RWPE2 (cell line): ENCODE data around the gene SYCP2L.

ENCODE experiments used
- ATAC-seq: fragments of 200-7000 bp; cut with Tn5 transposase; 3 replicates; pipeline ENCODE4 v1.9.1; 2021; ENCODE audit warnings: low read depth
- DNase-seq: peaks from one replicate; pipeline ENCODE4 v3.0.0-alpha.2; 2020; ENCODE audit warnings: low spot score
- H3K27ac ChIP-seq: fragments of 450-650 bp; 2 replicates; pipeline ENCODE4 v1.5.1; 2017; ENCODE audit warnings: mild to moderate bottlenecking; ENCODE audit not compliant: poor library complexity, severe bottlenecking
- H3K27me3 ChIP-seq: fragments of 250-450 bp; sonication (Bioruptor Pico); 2 replicates; pipeline ENCODE4 v1.5.1; 2021; ENCODE audit warnings: mild to moderate bottlenecking, moderate library complexity; ENCODE audit not compliant: insufficient read depth, poor library complexity, severe bottlenecking
- H3K36me3 ChIP-seq: fragments of 250-450 bp; sonication (Bioruptor Pico); 2 replicates; pipeline ENCODE4 v1.5.1; 2020; ENCODE audit warnings: low read depth, mild to moderate bottlenecking, moderate library complexity
- H3K4me1 ChIP-seq: fragments of 250-450 bp; sonication (Bioruptor Pico); 2 replicates; pipeline ENCODE4 v1.5.1; 2021; ENCODE audit warnings: mild to moderate bottlenecking, moderate library complexity; ENCODE audit not compliant: insufficient read depth, poor library complexity, severe bottlenecking
- H3K4me3 ChIP-seq: fragments of 250-450 bp; sonication (Bioruptor Pico); 2 replicates; pipeline ENCODE4 v1.5.1; 2021; ENCODE audit warnings: mild to moderate bottlenecking, moderate library complexity; ENCODE audit not compliant: severe bottlenecking
- H3K9me3 ChIP-seq: fragments of 250-450 bp; sonication (Bioruptor Pico); 2 replicates; pipeline ENCODE4 v1.5.1; 2021; ENCODE audit warnings: mild to moderate bottlenecking, moderate library complexity; ENCODE audit not compliant: severe bottlenecking
- CTCF ChIP-seq: fragments of 450-650 bp; IDR thresholded peaks from one replicate; pipeline ENCODE4 v1.5.1; 2017; ENCODE audit warnings: mild to moderate bottlenecking, moderate library complexity; ENCODE audit not compliant: poor library complexity, severe bottlenecking

SYCP2L gene

DNA sequence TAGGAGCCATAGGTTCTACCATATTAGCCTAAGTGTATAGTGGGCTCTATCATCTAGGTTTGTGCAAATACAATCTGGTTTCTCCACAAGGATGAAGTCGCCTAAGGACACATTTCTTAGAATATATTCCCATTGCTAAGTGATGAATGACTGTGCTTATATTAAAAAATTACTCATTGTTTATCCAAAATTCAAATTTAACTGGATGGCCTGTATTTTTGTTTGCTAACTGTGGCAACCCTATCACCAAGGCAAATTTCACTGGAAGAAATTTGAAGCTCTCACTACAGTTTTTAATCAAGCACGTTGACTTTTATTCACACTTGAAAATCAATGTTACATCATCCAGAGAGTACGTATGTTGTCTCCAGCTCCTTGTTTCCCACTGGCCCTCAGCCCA lies 18.9 kb upstream of the SYCP2L start:
- no peak overlapping the region for H3K4me3 ChIP-seq
- H3K27ac ChIP-seq, result no peak overlapping the region
- H3K9me3 ChIP-seq, result no peaks in the 10 kb centered on the region
- DNase-seq (no peak), ATAC-seq (no peak)
- H3K36me3 ChIP-seq, result no peaks in the 10 kb centered on the region
- TF ChIP-seq CTCF, result no peak
- no peaks in the 10 kb centered on the region for H3K27me3 ChIP-seq
- no peaks in the 10 kb centered on the region for H3K4me1 ChIP-seq

DNA sequence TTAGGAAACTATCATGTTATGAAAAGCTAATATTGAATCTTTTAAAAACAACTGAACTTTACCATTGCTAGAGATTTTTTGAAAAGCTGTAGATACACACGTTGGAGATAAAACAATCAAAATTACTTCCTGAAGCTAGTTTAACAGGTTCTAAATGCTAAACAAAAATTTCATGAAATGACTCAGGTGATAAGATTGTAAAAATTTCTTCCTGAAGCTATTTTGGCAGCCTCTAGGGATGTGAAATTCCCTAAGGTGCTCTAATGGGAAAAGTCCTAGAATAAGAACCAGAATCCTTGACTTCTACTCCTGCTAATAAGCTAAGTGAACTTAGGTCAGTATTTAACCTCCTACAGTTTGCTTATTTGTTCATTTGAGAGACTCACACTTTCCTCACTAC lies 13.5 kb upstream of the SYCP2L start:
- no peak overlapping the region for H3K4me3 ChIP-seq
- no peaks in the 10 kb centered on the region for H3K9me3 ChIP-seq
- no peaks in the 10 kb centered on the region for H3K27me3 ChIP-seq
- peak; percentile 56; the same call in 2 of the 3 replicates for ATAC-seq
- peaks cover 5% of the 10 kb centered on the region for H3K4me1 ChIP-seq
- TF ChIP-seq CTCF, result no peak
- DNase-seq, result no peak
- no peaks in the 10 kb centered on the region for H3K36me3 ChIP-seq
- no peak overlapping the region for H3K27ac ChIP-seq

- DNase-seq (no peak), ATAC-seq (no peak)
- H3K4me3 ChIP-seq, result no peak overlapping the region
- TF ChIP-seq CTCF, result no peak
- H3K9me3 ChIP-seq, result no peaks in the 10 kb centered on the region
- H3K36me3 ChIP-seq, result no peaks in the 10 kb centered on the region
- no peaks in the 10 kb centered on the region for H3K27me3 ChIP-seq
- peaks cover 5% of the 10 kb centered on the region for H3K4me1 ChIP-seq
- H3K27ac ChIP-seq, result no peak overlapping the region
Measured at GRCh38 chr6:10874207-10874606, 12.6 kb upstream of the SYCP2L start.

DNA sequence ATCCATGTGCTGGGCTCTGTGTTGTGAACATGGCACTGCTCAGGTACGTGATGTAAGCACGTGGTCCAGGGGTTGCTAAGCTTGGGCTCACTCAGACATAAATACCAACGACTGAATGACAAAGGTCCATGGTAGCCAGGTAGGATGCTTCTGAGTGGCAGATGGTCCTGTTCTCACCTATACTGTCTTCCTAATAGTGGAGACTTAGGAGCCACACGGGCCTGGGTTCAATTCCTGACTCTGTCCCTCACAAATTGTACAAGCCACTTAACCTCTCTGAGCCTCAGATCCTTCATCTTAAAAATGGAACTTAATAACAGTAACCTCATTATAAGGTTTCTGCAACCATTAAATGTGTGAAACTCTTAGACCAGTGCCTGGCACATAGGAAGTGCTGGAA lies 11.8 kb upstream of the SYCP2L start:
- Histone ChIP-seq H3K9me3 (no peaks in the 10 kb centered on the region), H3K4me1 (peaks cover 5% of the 10 kb centered on the region), H3K27me3 (no peaks in the 10 kb centered on the region), H3K27ac (no peak overlapping the region), H3K36me3 (no peaks in the 10 kb centered on the region), H3K4me3 (no peak overlapping the region)
- DNase-seq (no peak), ATAC-seq (no peak)
- no peak for TF ChIP-seq CTCF

DNA sequence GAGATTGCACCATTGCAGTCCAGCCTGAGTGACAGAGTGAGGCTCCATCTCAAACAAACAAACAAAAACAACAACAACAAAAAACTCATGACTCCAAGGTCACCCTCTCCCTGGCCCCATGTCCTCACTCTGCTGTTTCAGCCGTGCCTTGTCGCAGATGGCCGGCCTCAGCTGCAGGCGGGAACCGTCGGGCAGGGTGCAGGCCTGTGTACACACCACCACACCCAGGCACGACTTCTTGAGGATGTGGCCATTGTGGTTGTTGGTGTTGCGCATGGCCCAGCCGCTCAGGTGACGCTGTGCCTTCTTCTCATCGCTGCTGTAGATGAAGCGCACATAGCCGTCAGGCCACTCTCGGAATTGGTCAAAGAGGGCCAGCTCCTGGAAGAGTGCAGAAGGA lies 9.8 kb upstream of the SYCP2L start:
- H3K4me3 ChIP-seq, result no peak overlapping the region
- no peak for DNase-seq
- no peak overlapping the region for H3K27ac ChIP-seq
- TF ChIP-seq CTCF, result no peak
- ATAC-seq, result no peak
- H3K4me1 ChIP-seq, result peaks cover 5% of the 10 kb centered on the region
- no peaks in the 10 kb centered on the region for H3K9me3 ChIP-seq
- H3K36me3 ChIP-seq, result no peaks in the 10 kb centered on the region
- H3K27me3 ChIP-seq, result peaks cover 14% of the 10 kb centered on the region
